ENCODE data around the gene ZBTB20. TPM values are rescaled to one million over a fixed set of nuclear protein-coding genes. Genes with fewer than 3 reads are reported as not detected.

ZBTB20 gene
- total RNA-seq, 2 donors from 2014 or later: 111 to 189 TPM

GRCh38 chr3:114383875-114384557, 763.1 kb downstream of the ZBTB20 start:
- WGBS: 17% methylated on average over 12 of the region's 12 CpGs

GRCh38 chr3:114380233-114380651, 766.8 kb downstream of the ZBTB20 start:
- TF ChIP-seq CTCF (IDR thresholded peaks at IDR 0.05) (no peak), POLR2AphosphoS5 (IDR thresholded peaks at IDR 0.05) (peak; percentile 51), POLR2A (IDR thresholded peaks at IDR 0.05) (no peak)
- no peaks in the 10 kb centered on the region for H3K27me3 ChIP-seq (replicated peaks; ENCODE audit: insufficient read depth)
- no peaks in the 10 kb centered on the region for H3K36me3 ChIP-seq
- intact Hi-C loops (cut with DNase I): loop anchor here (10.0 kb wide), 3 partner anchors 65 to 715 kb away; no protein-coding TSS in a partner anchor
- H3K4me3 ChIP-seq: no peak overlapping the region
- no peaks in the 10 kb centered on the region for H3K4me1 ChIP-seq (replicated peaks)
- 15% methylated on average over 4 of the region's 4 CpGs for WGBS
- no peaks in the 10 kb centered on the region for H3K9me3 ChIP-seq
- H3K27ac ChIP-seq: peak overlapping the region; percentile 61 to 62
- peak; percentile 40 for DNase-seq (ENCODE audit: low spot score)

More at GRCh38 chr3:114383875-114384557, 763.1 kb downstream of the ZBTB20 start:
- Histone ChIP-seq H3K36me3 (no peaks in the 10 kb centered on the region), H3K27ac (peak overlapping the region; percentile 72 to 78), H3K4me1 (replicated peaks) (no peaks in the 10 kb centered on the region), H3K27me3 (replicated peaks; ENCODE audit: insufficient read depth) (no peaks in the 10 kb centered on the region), H3K9me3 (no peaks in the 10 kb centered on the region), H3K4me3 (peak overlapping the region; percentile 25)
- intact Hi-C loops (cut with DNase I): loop anchor here (10.0 kb wide), 3 partner anchors 61 to 711 kb away; no protein-coding TSS in a partner anchor
- DNase-seq (ENCODE audit: low spot score): peak; percentile 83
- TF ChIP-seq CTCF (IDR thresholded peaks at IDR 0.05) (peak; percentile 75 to 94 (median 86)), POLR2A (IDR thresholded peaks at IDR 0.05) (no peak), POLR2AphosphoS5 (IDR thresholded peaks at IDR 0.05) (peak; percentile 40)

- no peak for DNase-seq (ENCODE audit: low spot score)
- Histone ChIP-seq H3K36me3 (no peaks in the 10 kb centered on the region), H3K27me3 (replicated peaks; ENCODE audit: insufficient read depth) (no peaks in the 10 kb centered on the region), H3K27ac (no peak overlapping the region), H3K4me1 (replicated peaks) (no peaks in the 10 kb centered on the region), H3K9me3 (no peaks in the 10 kb centered on the region), H3K4me3 (no peak overlapping the region)
- intact Hi-C loops (cut with DNase I): no loop called here
- WGBS: 44% methylated on average over 4 of the region's 4 CpGs
- TF ChIP-seq POLR2AphosphoS5 (IDR thresholded peaks at IDR 0.05): no peak
- TF ChIP-seq POLR2A (IDR thresholded peaks at IDR 0.05): no peak
- TF ChIP-seq CTCF (IDR thresholded peaks at IDR 0.05): no peak
These were observed 767.8 kb downstream of the ZBTB20 start for GRCh38 chr3:114379266-114379665.

- intact Hi-C loops (cut with DNase I): no loop called here
- Histone ChIP-seq H3K36me3 (no peaks in the 10 kb centered on the region), H3K27ac (peak overlapping the region in 1 of 2 donors; percentile 0), H3K27me3 (replicated peaks; ENCODE audit: insufficient read depth) (no peaks in the 10 kb centered on the region), H3K4me1 (replicated peaks) (no peaks in the 10 kb centered on the region), H3K9me3 (no peaks in the 10 kb centered on the region), H3K4me3 (no peak overlapping the region)
- WGBS: 94% methylated on average over 5 of the region's 5 CpGs
- DNase-seq (ENCODE audit: low spot score): no peak
- no peak for TF ChIP-seq POLR2A (IDR thresholded peaks at IDR 0.05)
- no peak for TF ChIP-seq CTCF (IDR thresholded peaks at IDR 0.05)
- no peak for TF ChIP-seq POLR2AphosphoS5 (IDR thresholded peaks at IDR 0.05)
These were observed 768.3 kb downstream of the ZBTB20 start for GRCh38 chr3:114378760-114379159.

- no peak for TF ChIP-seq POLR2A (IDR thresholded peaks at IDR 0.05)
- TF ChIP-seq POLR2AphosphoS5 (IDR thresholded peaks at IDR 0.05): no peak
- TF ChIP-seq CTCF (IDR thresholded peaks at IDR 0.05): no peak
- no peak overlapping the region for H3K27ac ChIP-seq
These were observed 769.7 kb downstream of the ZBTB20 start for GRCh38 chr3:114377426-114377825.

More at GRCh38 chr3:114377426-114377825, 769.7 kb downstream of the ZBTB20 start:
- no peaks in the 10 kb centered on the region for H3K36me3 ChIP-seq
- no peaks in the 10 kb centered on the region for H3K4me1 ChIP-seq (replicated peaks)
- no peak overlapping the region for H3K4me3 ChIP-seq
- intact Hi-C loops (cut with DNase I): no loop called here
- H3K9me3 ChIP-seq: no peaks in the 10 kb centered on the region
- H3K27me3 ChIP-seq (replicated peaks; ENCODE audit: insufficient read depth): no peaks in the 10 kb centered on the region
- 82% methylated on average over 4 of the region's 4 CpGs for WGBS
- DNase-seq (ENCODE audit: low spot score): no peak
